ENCODE data around the gene TGFB1I1. TPM values are rescaled to one million over a fixed set of nuclear protein-coding genes. Genes with fewer than 3 reads are reported as not detected.
"Not testable (repeated sequence)": the region's sequence is repeated elsewhere in the genome, so short reads cannot be mapped to it uniquely, and the experiment has no call there.

The TGFB1I1 gene
- total and polyA plus RNA-seq, 5 donors: 33.2 to 87.6 (median 48.1) TPM

DNA sequence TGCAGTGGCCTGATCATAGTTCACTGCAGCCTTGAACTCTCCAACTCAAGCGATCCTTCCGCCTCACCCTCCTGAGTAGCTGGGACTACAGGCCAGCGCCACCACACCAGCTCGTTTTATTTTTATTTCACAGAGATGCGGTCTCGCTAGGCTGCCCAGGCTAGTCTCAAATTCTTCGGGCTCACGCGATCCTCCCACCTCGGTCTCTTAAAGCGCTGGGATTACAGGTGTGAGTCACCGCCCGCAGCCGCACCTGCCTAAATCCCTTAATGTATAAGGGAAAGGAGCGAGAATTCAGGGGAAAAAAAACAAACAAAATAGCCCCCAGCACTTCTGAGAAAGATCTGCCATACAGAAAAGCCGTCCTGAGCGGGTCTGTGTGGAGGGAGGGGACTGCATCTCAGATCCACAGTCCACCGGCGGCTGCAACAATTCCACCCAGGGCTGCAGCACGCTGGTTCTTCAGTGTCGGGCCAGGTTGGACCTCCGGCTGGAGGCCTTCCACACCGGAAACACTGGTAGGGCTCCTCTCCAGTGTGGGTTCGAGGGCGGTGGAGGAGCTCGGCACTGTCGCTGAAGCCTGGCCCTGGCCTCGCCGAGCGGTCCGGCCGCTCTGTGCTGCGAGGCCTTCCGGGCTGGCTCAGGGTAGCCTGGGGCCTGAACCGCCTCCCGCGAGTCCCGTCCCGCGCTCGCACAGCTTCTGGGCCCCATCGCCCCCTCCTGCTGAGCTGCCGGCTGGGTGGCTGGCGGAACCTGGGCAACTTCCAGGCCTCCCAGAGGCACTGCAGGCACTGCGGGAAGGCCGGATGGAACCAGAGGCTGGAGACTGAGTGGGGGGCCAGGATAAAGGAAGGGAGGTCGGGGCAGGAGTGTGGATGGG, 36.4 kb upstream of the TGFB1I1 start:
- Histone ChIP-seq H3K4me3 (ENCODE audit: low read length) (no peak overlapping the region), H3K9me3 (ENCODE audit: control insufficient read depth, low read length) (no peaks in the 10 kb centered on the region), H3K27me3 (ENCODE audit: control insufficient read depth, insufficient read depth) (no peaks in the 10 kb centered on the region), H3K27ac (ENCODE audit: low read length) (no peak overlapping the region), H3K4me1 (ENCODE audit: control insufficient read depth, insufficient read depth, low read length) (no peaks in the 10 kb centered on the region)
- intact Hi-C loops (cut with DNase I): no loop called here
- WGBS: 94% methylated on average over 47 of the region's 47 CpGs
- DNase-seq (peak in 1 of 3 donors; percentile 45), ATAC-seq (peak in 1 of 2 donors; percentile 23)

DNA sequence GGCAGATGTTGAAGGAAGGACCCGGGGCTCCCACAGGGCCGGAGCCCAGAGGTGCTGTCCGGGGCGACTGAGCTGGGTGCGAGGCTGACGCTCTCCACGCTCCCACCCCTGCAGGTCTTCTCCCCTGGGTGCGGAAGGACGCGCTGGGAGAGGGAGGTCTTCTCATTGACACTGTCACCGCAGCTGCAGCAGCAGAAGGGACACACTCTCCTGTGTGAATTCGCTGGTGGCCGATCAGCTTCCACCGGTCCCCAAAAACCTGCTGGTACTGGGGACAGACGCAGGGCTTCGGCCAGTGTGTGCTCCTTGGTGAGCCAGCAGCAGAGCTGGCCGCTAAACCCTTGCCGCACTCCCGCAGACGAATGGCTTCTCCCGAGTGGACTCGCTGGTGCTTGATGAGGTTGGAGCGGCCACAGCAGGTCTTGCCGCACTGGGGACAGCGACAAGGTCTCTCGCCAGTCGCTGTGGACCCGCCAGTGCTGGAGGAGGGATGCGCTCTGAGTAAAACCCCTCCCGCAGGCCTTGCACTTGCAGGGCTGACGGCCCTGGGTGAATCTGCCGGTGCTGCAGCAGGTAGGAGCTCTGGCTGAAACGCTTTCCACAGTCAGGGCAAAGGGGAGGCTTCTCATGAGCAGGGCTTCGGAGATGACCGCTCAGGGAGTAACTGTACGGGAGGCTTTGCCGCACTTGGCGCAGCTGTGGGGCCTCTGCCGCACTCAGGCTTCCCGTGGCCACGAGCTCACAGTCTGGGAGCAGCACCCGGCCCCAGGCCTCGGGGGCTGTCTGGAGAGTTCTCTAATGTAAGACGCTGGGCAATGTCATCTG, 35.5 kb upstream of the TGFB1I1 start:
- no peaks in the 10 kb centered on the region for H3K4me1 ChIP-seq (ENCODE audit: control insufficient read depth, insufficient read depth, low read length)
- 92% methylated on average over 44 of the region's 44 CpGs for WGBS
- no peaks in the 10 kb centered on the region for H3K9me3 ChIP-seq (ENCODE audit: control insufficient read depth, low read length)
- no peak overlapping the region for H3K4me3 ChIP-seq (ENCODE audit: low read length)
- intact Hi-C loops (cut with DNase I): no loop called here
- ATAC-seq (peak in 1 of 2 donors; percentile 20), DNase-seq (no peak)
- H3K27ac ChIP-seq (ENCODE audit: low read length): no peak overlapping the region
- H3K27me3 ChIP-seq (ENCODE audit: control insufficient read depth, insufficient read depth): no peaks in the 10 kb centered on the region

DNA sequence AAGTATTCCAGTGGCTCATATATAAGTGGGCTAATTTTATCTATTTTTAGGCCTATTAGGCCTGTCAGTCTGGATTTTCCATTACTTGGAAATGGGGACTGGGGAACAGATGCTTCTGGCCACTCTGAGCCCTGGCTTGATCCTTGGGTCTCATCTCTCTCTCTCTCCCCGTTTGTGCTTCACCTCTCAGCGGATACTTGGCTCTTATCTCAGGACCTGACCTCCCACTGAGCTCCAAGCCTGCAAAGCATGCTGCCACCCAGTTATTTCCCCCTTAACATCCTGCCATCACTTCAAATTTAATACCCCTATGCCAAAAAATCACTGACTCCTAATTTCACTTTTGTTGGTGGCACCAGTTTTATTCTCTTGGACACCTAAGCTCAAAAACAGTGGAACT, 33.5 kb upstream of the TGFB1I1 start:
- no peaks in the 10 kb centered on the region for H3K9me3 ChIP-seq (ENCODE audit: control insufficient read depth, low read length)
- H3K27me3 ChIP-seq (ENCODE audit: control insufficient read depth, insufficient read depth): no peaks in the 10 kb centered on the region
- intact Hi-C loops (cut with DNase I): no loop called here
- DNase-seq (no peak), ATAC-seq (no peak)
- H3K4me3 ChIP-seq (ENCODE audit: low read length): no peak overlapping the region
- no peaks in the 10 kb centered on the region for H3K4me1 ChIP-seq (ENCODE audit: control insufficient read depth, insufficient read depth, low read length)
- 52% methylated on average over 2 of the region's 2 CpGs for WGBS
- H3K27ac ChIP-seq (ENCODE audit: low read length): no peak overlapping the region

DNA sequence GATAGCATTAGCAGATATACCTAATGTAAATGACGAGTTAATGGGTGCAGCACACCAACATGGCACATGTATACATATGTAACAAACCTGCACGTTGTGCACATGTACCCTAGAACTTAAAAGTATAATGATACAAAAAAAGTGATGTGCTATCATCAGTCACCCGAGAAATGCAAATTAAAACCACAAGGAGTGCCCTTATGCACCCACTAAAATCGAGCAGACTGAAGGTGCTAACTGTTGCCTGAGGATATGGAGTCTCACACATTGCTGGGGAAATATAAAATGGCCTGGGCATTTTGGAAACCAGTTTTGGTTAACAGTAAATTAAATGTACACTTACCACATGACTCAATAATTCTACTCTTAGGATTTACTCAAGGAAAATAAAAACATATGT, 32.9 kb upstream of the TGFB1I1 start:
- H3K27ac ChIP-seq (ENCODE audit: low read length); H3K4me1 ChIP-seq (ENCODE audit: control insufficient read depth, insufficient read depth, low read length); DNase-seq; H3K9me3 ChIP-seq (ENCODE audit: control insufficient read depth, low read length); ATAC-seq; H3K4me3 ChIP-seq (ENCODE audit: low read length); H3K27me3 ChIP-seq (ENCODE audit: control insufficient read depth, insufficient read depth); intact Hi-C loops (cut with DNase I): not testable (repeated sequence)
- WGBS: 49% methylated on average over 3 of the region's 4 CpGs

DNA sequence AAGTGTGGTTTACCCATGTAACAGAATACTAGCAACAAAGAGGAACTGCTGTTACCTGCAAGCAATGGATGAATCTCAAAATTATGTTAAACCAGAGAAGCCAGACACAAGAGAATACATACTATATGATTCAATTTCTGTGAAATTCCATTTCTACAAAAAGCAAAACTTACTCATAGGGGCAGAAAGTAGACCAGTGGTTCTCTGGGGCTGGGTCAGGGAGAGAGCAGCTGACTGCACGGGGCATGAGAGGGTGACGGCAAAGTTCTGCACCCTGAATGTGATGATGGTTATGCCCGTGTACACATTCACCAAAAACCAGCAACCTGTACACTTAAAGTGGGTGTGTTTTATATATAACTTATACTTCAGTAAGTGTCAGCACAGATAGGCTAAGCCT, 32.4 kb upstream of the TGFB1I1 start:
- Histone ChIP-seq H3K27me3 (ENCODE audit: control insufficient read depth, insufficient read depth) (no peaks in the 10 kb centered on the region), H3K4me3 (ENCODE audit: low read length) (no peak overlapping the region), H3K4me1 (ENCODE audit: control insufficient read depth, insufficient read depth, low read length) (no peaks in the 10 kb centered on the region), H3K9me3 (ENCODE audit: control insufficient read depth, low read length) (no peaks in the 10 kb centered on the region), H3K27ac (ENCODE audit: low read length) (no peak overlapping the region)
- WGBS: 75% methylated on average over 3 of the region's 3 CpGs
- intact Hi-C loops (cut with DNase I): no loop called here
- DNase-seq (no peak), ATAC-seq (no peak)

DNA sequence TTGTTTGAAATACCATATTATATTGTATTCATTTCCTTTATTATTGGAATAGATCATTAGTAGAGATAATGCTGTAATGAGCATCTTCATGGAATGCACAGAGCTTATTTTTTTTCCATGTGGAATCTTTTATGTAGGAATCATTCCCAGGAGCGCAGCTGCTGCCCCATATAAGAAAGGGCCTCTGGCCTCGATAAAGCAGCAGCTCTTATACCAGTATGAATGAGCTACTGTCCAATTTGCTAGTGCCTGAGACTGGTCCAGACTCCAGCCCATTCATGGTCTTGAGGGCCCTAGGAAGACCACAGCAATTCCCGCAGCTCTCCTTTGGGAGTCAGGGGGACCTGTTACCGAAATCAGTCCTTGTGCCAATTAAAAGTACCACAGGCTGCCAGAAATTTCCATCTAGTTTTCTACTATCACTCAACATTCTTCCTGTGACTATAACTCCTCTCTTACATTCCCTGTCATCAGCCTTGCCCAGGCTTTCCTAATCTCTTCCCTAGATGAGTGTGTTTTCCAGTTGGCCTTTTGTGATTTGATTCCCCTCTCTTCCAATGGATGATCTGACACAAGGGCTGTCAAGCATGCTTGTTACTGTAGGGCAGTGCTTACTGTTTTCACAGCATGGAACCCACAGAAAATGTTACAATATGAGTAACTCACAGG, 31.3 kb upstream of the TGFB1I1 start:
- H3K4me1 ChIP-seq (ENCODE audit: control insufficient read depth, insufficient read depth, low read length): no peaks in the 10 kb centered on the region
- WGBS: 45% methylated on average over 4 of the region's 4 CpGs
- H3K9me3 ChIP-seq (ENCODE audit: control insufficient read depth, low read length): no peaks in the 10 kb centered on the region
- DNase-seq (no peak), ATAC-seq (no peak)
- no peak overlapping the region for H3K4me3 ChIP-seq (ENCODE audit: low read length)
- H3K27ac ChIP-seq (ENCODE audit: low read length): peak overlapping the region; percentile 20
- H3K27me3 ChIP-seq (ENCODE audit: control insufficient read depth, insufficient read depth): no peaks in the 10 kb centered on the region
- intact Hi-C loops (cut with DNase I): loop anchor here in 2 of 4 donors (5.0 kb wide), 2 partner anchors 453 to 458 kb away; partner anchors contain the start of gene HSD3B7 (in 1 of the 2)

DNA sequence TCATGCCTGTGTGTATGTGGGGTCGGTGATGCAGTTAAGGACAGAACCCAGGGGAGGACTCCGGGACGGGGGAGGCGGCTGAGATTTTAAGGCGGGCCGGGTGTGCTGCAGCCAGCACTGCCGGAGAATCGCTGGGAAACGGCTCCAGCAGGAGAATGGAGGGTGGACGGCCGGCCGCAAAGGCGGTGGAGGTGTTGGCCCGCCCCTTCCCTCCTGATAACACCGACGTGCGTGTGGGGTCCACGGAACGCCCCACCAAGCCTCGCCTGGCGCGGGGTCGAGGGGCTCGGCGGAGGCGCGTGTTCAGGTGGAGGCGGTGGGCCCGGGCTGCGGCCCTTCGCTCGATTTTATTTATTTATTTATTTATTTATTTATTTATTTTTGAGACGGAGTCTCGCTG, 30.0 kb upstream of the TGFB1I1 start:
- peak in 2 of 3 donors; percentile 57 to 66 for DNase-seq

GRCh38 chr16:31445931-31446330, 26.0 kb upstream of the TGFB1I1 start:
- H3K9me3 ChIP-seq (ENCODE audit: control insufficient read depth, low read length); H3K27ac ChIP-seq (ENCODE audit: low read length); H3K4me1 ChIP-seq (ENCODE audit: control insufficient read depth, insufficient read depth, low read length); ATAC-seq; DNase-seq; H3K27me3 ChIP-seq (ENCODE audit: control insufficient read depth, insufficient read depth); H3K4me3 ChIP-seq (ENCODE audit: low read length); intact Hi-C loops (cut with DNase I): not testable (repeated sequence)
- 69% methylated on average over 6 of the region's 6 CpGs for WGBS

More for the DNA sequence above, 30.0 kb upstream of the TGFB1I1 start:
- WGBS: 58% methylated on average over 34 of the region's 34 CpGs
- Histone ChIP-seq H3K4me3 (ENCODE audit: low read length) (peak overlapping the region; percentile 50), H3K27me3 (ENCODE audit: control insufficient read depth, insufficient read depth) (no peaks in the 10 kb centered on the region), H3K4me1 (ENCODE audit: control insufficient read depth, insufficient read depth, low read length) (no peaks in the 10 kb centered on the region), H3K9me3 (ENCODE audit: control insufficient read depth, low read length) (no peaks in the 10 kb centered on the region), H3K27ac (ENCODE audit: low read length) (no peak overlapping the region)
- intact Hi-C loops (cut with DNase I): loop anchor here in 2 of 4 donors (5.0 kb wide), 2 partner anchors 455 to 460 kb away; partner anchors contain the start of gene HSD3B7 (in 1 of the 2)
- peak; percentile 2 to 6 for ATAC-seq

DNA sequence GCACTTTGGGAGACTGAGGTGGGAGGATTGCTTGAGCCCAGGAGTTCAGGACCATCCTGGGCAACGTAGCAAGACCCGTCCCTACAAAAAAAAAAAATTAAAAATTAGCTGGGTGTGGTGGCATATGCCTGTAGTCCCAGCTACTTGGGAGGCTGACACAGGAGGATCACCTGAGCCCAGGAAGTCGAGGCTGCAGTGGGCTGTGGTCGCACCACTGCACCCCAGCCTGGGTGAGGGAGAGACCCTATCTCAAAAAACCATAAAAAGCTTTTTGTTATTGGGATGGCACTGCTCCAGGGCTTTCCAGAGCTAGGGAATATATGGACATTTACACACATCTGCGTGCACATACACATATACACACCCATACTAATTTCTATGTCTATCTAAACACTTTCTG, 20.8 kb upstream of the TGFB1I1 start:
- Histone ChIP-seq H3K9me3 (ENCODE audit: control insufficient read depth, low read length) (no peaks in the 10 kb centered on the region), H3K4me1 (ENCODE audit: control insufficient read depth, insufficient read depth, low read length) (peaks cover 13% of the 10 kb centered on the region), H3K27me3 (ENCODE audit: control insufficient read depth, insufficient read depth) (no peaks in the 10 kb centered on the region), H3K27ac (ENCODE audit: low read length) (no peak overlapping the region), H3K4me3 (ENCODE audit: low read length) (no peak overlapping the region)
- DNase-seq: no peak
- ATAC-seq: no peak
- intact Hi-C loops (cut with DNase I): loop anchor here in 1 of 4 donors (10.0 kb wide), 1 partner anchor 466 kb away; the partner anchor contains the start of gene HSD3B7
- 86% methylated on average over 5 of the region's 5 CpGs for WGBS

GRCh38 chr16:31451681-31452351, 20.1 kb upstream of the TGFB1I1 start:
- H3K27ac ChIP-seq (ENCODE audit: low read length): no peak overlapping the region
- no peak overlapping the region for H3K4me3 ChIP-seq (ENCODE audit: low read length)
- 45% methylated on average over 11 of the region's 11 CpGs for WGBS
- H3K27me3 ChIP-seq (ENCODE audit: control insufficient read depth, insufficient read depth): no peaks in the 10 kb centered on the region
- H3K4me1 ChIP-seq (ENCODE audit: control insufficient read depth, insufficient read depth, low read length): peaks cover 13% of the 10 kb centered on the region
- ATAC-seq (peak; percentile 69 to 74), DNase-seq (peak; percentile 65 to 84 (median 72))
- no peaks in the 10 kb centered on the region for H3K9me3 ChIP-seq (ENCODE audit: control insufficient read depth, low read length)
- intact Hi-C loops (cut with DNase I): loop anchor here in 1 of 4 donors (10.0 kb wide), 1 partner anchor 467 kb away; the partner anchor contains the start of gene HSD3B7

Measured in right cardiac atrium (tissue), 5 donors.